Left ventricle myocardium inferior (tissue), 1 donor: Measurements from ENCODE around the gene CDK17. TPM values are rescaled to one million over a fixed set of nuclear protein-coding genes. Genes with fewer than 3 reads are reported as not detected.
"Not testable (repeated sequence)": the region's sequence is repeated elsewhere in the genome, so short reads cannot be mapped to it uniquely, and the experiment has no call there.

Experiments used
- DNase-seq: peaks from one replicate; pipeline ENCODE4 v3.0.0-alpha.2; 2020
- H3K27ac ChIP-seq: fragments of 200-600 bp; replicated peaks from 2 replicates; pipeline ENCODE4 v1.8.0; 2021
- H3K27me3 ChIP-seq: fragments of 200-600 bp; 2 replicates; pipeline ENCODE4 v1.8.0; 2021; ENCODE audit warnings: low read depth
- H3K36me3 ChIP-seq: fragments of 200-600 bp; 2 replicates; pipeline ENCODE4 v1.8.0; 2021
- H3K4me1 ChIP-seq: fragments of 200-600 bp; 2 replicates; pipeline ENCODE4 v1.8.0; 2021
- H3K4me3 ChIP-seq: fragments of 200-600 bp; 2 replicates; pipeline ENCODE4 v1.8.0; 2021; ENCODE audit warnings: mild to moderate bottlenecking, moderate library complexity
- H3K9me3 ChIP-seq: fragments of 200-600 bp; replicated peaks from 2 replicates; pipeline ENCODE4 v1.8.0; 2021
- CTCF ChIP-seq: fragments of 200-600 bp; IDR thresholded peaks from 2 replicates; pipeline ENCODE4 v1.8.0; 2021; ENCODE audit warnings: antibody characterized with exemption, mild to moderate bottlenecking, borderline replicate concordance
- intact Hi-C: fragments of 100-400 bp; cut with micrococcal nuclease; formaldehyde crosslinking; loops from one replicate; pipeline ENCODE4 v1.11.0; 2022
- total RNA-seq: library from RNA; stranded (reverse); fragmentation: NEBNext Ultra II Directional; extraction: Animal tissue kit (Norgen Biotek cat#: 25700); gene quantifications from one replicate; pipeline ENCODE4 v1.2.1, GENCODE V29; 2021
- donor health status: DM: no; HTN: yes; CAD: no; lungs with severe emphysema.

CDK17 gene
- total RNA-seq, 1 donor from 2014 or later = 15.9 TPM

GRCh38 chr12:96414637-96415036 is 14.4 kb upstream of the CDK17 start:
- Histone ChIP-seq H3K9me3 (no peaks in the 10 kb centered on the region), H3K27ac (no peak overlapping the region), H3K36me3 (no peaks in the 10 kb centered on the region), H3K4me3 (no peak overlapping the region), H3K27me3 (no peaks in the 10 kb centered on the region), H3K4me1 (no peaks in the 10 kb centered on the region)
- no peak for DNase-seq
- intact Hi-C loops = loop anchor here (10.0 kb wide), 1 partner anchor 360 kb away; no protein-coding TSS in a partner anchor
- no peak for TF ChIP-seq CTCF

- no peak for TF ChIP-seq CTCF
- no peaks in the 10 kb centered on the region for H3K9me3 ChIP-seq
- intact Hi-C loops = loop anchor here (10.0 kb wide), 1 partner anchor 358 kb away; no protein-coding TSS in a partner anchor
- no peaks in the 10 kb centered on the region for H3K36me3 ChIP-seq
- no peaks in the 10 kb centered on the region for H3K27me3 ChIP-seq
- H3K27ac ChIP-seq = no peak overlapping the region
- DNase-seq = no peak
- no peak overlapping the region for H3K4me3 ChIP-seq
- peaks cover 8% of the 10 kb centered on the region for H3K4me1 ChIP-seq
Observed at GRCh38 chr12:96412431-96412830, 12.2 kb upstream of the CDK17 start.

- TF ChIP-seq CTCF = no peak
- no peak for DNase-seq
- intact Hi-C loops = loop anchor here (10.0 kb wide), 2 partner anchors 95 to 355 kb away; no protein-coding TSS in a partner anchor
- Histone ChIP-seq H3K36me3 (no peaks in the 10 kb centered on the region), H3K27me3 (no peaks in the 10 kb centered on the region), H3K4me1 (peaks cover 8% of the 10 kb centered on the region), H3K4me3 (no peak overlapping the region), H3K27ac (no peak overlapping the region), H3K9me3 (no peaks in the 10 kb centered on the region)
Observed at GRCh38 chr12:96409731-96410130, 9.5 kb upstream of the CDK17 start.

- Histone ChIP-seq H3K4me3 (no peak overlapping the region), H3K36me3 (no peaks in the 10 kb centered on the region), H3K9me3 (no peaks in the 10 kb centered on the region), H3K4me1 (peaks cover 8% of the 10 kb centered on the region), H3K27ac (no peak overlapping the region), H3K27me3 (no peaks in the 10 kb centered on the region)
- no peak for TF ChIP-seq CTCF
- intact Hi-C loops = loop anchor here (10.0 kb wide), 1 partner anchor 96 kb away; no protein-coding TSS in a partner anchor
- no peak for DNase-seq
Observed at GRCh38 chr12:96408993-96409392, 8.8 kb upstream of the CDK17 start.

- not testable (repeated sequence) for H3K27me3 ChIP-seq, H3K9me3 ChIP-seq, DNase-seq, H3K4me1 ChIP-seq, H3K4me3 ChIP-seq, H3K36me3 ChIP-seq, H3K27ac ChIP-seq
- intact Hi-C loops = loop anchor here (10.0 kb wide), 1 partner anchor 97 kb away; no protein-coding TSS in a partner anchor
Observed at GRCh38 chr12:96407429-96408097, 7.3 kb upstream of the CDK17 start.

GRCh38 chr12:96404696-96405095 is 4.5 kb upstream of the CDK17 start:
- no peak for TF ChIP-seq CTCF
- no peak for DNase-seq
- intact Hi-C loops = loop anchor here (10.0 kb wide), 1 partner anchor 100 kb away; no protein-coding TSS in a partner anchor
- H3K4me1 ChIP-seq = peaks cover 29% of the 10 kb centered on the region
- H3K27me3 ChIP-seq = no peaks in the 10 kb centered on the region
- no peaks in the 10 kb centered on the region for H3K9me3 ChIP-seq
- H3K27ac ChIP-seq = no peak overlapping the region
- no peaks in the 10 kb centered on the region for H3K36me3 ChIP-seq
- no peak overlapping the region for H3K4me3 ChIP-seq
